ENCODE results near the gene LNX1. TPM values are rescaled to one million over a fixed set of nuclear protein-coding genes. Genes with fewer than 3 reads are reported as not detected.

LNX1 gene
- total RNA-seq, result 1.6 and 8.6 TPM in 2 replicates

DNA sequence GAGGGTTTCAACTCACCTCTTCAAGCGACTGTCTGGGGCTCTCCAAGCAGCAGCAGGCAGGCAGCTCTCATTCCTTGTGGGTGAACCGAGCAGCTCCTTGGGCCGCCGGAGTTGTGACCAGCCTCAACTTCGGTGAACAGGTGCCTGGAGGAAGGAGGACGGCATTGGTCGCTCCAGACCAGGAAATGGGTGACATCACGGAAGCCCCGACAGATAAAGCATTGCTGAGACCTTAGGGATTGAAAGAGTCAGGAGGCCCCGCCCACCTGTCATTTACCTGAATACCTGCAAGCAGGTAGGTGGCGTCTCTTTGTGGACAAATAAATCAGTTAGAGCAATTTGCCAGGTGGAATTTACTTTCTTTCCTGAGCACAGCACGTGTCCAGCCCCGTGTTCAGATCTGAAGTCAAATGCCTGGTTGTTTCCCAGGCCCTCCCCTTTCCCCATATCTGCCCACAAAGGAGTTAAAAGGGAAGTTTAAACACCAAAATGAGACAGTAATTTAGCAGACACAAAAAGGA is at the start of gene LNX1:
LNX1 (minus strand) TSS at position 115 of the 521 bp plus-strand sequence. CDS start 17,484 bp downstream, outside the sequence.

Other genes with a start within 250 kb of the LNX1 start
- 12.0 and 37.0 TPM in 2 replicates for gene SCFD2, start 225.4 kb downstream of the LNX1 start, total RNA-seq
- 41.9 and 78.2 TPM in 2 replicates for gene FIP1L1, start 213.8 kb downstream of the LNX1 start, total RNA-seq